Activated T-cell treated with anti-CD3 and anti-CD28 coated beads, Interleukin-2, amount 50 U/mL, for 24 hours (primary cell): ENCODE results near the gene ACSF2.

Experiments
- DNase-seq: peaks from one replicate; pipeline ENCODE4 v3.0.0-alpha.2; 2020
- H3K27ac Mint-ChIP-seq: 2 replicates; pipeline ENCODE4 v1.8.0; 2020; ENCODE audit warnings: mild to moderate bottlenecking, mixed read lengths
- H3K27me3 Mint-ChIP-seq: 2 replicates; pipeline ENCODE4 v1.8.0; 2020; ENCODE audit warnings: mixed read lengths
- H3K36me3 Mint-ChIP-seq: 2 replicates; pipeline ENCODE4 v1.8.0; 2020; ENCODE audit warnings: low read depth, mixed read lengths
- H3K4me1 Mint-ChIP-seq: 2 replicates; pipeline ENCODE4 v1.8.0; 2020; ENCODE audit warnings: low read depth, mixed read lengths
- H3K4me3 Mint-ChIP-seq: 2 replicates; pipeline ENCODE4 v1.8.0; 2020; ENCODE audit warnings: mild to moderate bottlenecking, moderate library complexity, mixed read lengths
- H3K9me3 Mint-ChIP-seq: 2 replicates; pipeline ENCODE4 v1.8.0; 2020; ENCODE audit warnings: mixed read lengths

The ACSF2 gene

DNA sequence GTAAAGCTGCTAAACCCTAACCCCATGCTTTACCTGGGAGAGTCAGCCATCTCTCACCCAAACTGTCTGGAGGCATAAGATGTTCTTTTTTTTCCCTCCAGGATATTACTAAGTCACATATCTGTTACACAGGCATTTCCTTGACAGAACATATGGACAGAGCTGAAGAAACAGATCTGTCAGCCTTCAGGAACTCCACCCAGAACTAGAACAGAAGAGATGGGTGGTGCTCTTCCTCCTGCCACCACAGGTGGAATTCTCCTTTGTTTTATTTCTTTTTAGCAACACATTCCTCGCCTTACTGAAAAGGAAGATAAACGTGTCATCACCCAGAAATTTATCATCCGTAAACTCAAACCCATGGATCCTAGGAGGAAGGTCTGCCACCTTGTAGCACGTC lies 91.0 kb downstream of the ACSF2 start:
- H3K27me3 Mint-ChIP-seq = peaks cover 4% of the 10 kb centered on the region
- no peak overlapping the region for H3K4me3 Mint-ChIP-seq
- no peak for DNase-seq
- H3K36me3 Mint-ChIP-seq = no peaks in the 10 kb centered on the region
- H3K27ac Mint-ChIP-seq = no peak overlapping the region
- H3K9me3 Mint-ChIP-seq = no peaks in the 10 kb centered on the region
- H3K4me1 Mint-ChIP-seq = peaks cover 3% of the 10 kb centered on the region

DNA sequence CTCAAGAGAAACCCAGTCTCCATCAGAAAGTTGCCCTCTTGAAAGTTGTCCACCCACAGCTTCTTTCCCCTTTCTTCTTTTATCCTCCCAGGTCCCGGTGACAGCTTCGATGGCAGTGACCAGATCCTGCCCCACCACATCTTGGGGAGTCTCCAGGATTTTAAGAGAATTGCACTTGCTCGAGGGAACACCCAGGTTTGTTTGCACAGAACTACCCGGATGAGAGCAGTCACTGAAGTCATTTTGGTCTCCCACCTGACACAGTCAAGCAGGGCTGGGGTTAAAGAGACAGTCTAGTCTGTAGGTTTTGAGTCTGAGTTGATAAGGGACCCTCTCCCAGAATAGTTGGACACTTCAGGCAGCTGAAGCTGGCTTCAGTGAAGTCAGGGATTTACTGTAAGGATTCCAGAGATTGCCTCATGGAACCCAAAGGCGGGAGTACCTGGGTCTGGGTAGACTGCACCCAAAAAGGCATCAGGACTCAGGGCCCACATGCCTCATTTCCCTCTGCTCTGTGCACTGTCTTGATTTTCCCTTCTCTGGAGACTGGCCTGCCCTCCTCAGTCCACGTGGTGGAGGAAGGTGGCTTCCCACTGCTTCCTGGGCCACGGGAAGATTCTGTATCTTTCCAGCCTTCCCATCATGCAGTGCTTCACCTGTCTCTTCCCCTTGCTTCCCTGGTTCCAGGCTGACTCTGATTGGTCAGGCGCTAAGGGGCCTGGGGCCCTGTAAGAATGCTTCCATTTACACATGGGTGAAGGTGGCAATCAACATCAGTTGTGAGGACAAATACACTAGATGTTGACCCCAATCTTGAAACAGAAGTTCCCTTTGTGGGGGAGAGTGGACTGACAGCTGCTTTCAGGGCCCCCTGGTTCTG lies 91.7 kb downstream of the ACSF2 start:
- Mint-ChIP-seq H3K4me1 (no peaks in the 10 kb centered on the region), H3K4me3 (no peak overlapping the region), H3K36me3 (no peaks in the 10 kb centered on the region), H3K27me3 (no peaks in the 10 kb centered on the region), H3K27ac (no peak overlapping the region), H3K9me3 (no peaks in the 10 kb centered on the region)
- no peak for DNase-seq

DNA sequence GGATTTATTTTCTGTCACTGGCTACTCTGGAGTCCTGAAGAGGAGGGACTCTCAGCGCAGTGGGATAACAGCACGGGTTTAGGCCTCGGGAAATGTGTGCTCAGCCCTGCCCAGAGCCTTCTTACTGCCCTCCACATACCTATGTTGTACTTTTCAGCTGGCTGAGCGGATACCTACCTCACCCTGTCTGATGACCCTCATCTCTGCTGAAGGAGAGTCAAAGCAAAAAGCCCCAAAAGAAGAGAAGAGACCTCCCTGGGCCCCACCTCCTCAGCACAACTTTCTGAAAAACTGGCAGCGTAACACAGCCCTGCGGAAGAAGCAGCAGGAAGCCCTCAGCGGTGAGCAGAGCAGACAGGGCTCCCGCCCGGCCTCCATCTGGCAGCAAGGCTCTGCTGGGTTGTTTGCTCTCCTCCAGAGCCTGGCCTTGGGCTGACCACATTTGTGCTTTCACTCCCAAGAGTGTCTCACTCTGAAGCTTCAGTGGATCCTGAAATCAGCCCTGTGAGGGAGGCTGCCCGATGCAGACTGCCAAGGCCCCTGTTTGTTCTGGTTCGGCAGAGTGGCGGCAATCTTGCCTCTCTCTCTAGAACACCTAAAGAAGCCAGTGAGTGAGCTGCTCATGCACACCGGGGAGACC lies 92.5 kb downstream of the ACSF2 start:
- H3K4me1 Mint-ChIP-seq = no peaks in the 10 kb centered on the region
- no peaks in the 10 kb centered on the region for H3K36me3 Mint-ChIP-seq
- H3K27ac Mint-ChIP-seq = no peak overlapping the region
- no peak overlapping the region for H3K4me3 Mint-ChIP-seq
- no peak for DNase-seq
- H3K9me3 Mint-ChIP-seq = no peaks in the 10 kb centered on the region
- no peaks in the 10 kb centered on the region for H3K27me3 Mint-ChIP-seq

DNA sequence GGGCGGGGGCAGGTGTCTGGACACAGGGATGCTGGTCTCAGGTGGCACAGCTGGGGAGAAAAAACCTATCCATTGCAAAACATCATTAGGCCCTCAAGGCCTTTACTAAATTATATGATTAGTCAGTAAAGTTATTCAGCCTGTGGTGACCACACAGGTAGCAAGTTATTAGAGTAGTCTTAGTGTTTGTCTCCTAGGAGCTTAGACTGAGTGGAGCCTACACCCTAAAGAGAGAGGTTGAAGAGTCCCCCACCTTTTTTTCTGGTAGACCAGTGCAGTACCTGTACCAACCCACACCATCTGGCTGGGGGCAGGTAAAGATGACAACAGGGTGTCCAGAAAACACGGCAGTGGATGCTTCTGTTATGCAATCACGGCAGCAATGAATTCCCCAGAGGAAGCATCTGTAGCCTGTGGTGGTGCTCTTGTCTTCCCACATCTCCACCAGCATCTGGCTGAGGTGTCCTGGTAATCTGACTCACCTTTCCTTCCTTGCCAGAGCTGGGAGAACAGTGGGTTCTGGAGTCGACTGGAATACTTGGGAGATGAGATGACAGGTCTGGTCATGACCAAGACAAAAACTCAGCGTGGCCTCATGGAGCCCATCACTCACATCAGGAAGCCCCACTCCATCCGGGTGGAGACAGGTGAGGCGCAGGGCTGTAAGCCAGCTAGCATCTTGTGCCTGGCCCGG lies 93.3 kb downstream of the ACSF2 start:
- Mint-ChIP-seq H3K9me3 (no peaks in the 10 kb centered on the region), H3K27ac (no peak overlapping the region), H3K4me3 (no peak overlapping the region), H3K36me3 (no peaks in the 10 kb centered on the region), H3K4me1 (no peaks in the 10 kb centered on the region), H3K27me3 (no peaks in the 10 kb centered on the region)
- DNase-seq = no peak

DNA sequence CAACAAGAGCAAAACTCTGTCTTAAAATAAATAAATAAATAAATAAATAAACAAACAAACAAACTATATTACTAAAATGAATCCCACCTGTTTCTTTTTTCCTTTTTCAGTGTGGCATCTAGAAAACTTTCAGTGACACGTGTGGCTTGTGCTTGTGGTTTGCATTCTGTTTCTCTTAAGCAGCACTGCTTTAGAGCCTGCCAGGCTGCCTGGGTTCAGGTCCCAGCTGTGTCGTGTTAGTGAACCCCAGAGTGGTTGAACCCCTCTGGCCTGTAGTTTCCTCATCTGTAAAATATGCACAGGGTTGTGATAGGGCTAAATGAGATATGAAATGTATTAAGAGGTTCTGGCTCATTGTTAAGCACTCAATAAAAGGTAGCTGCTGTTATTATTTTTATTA lies 94.5 kb downstream of the ACSF2 start:
- Mint-ChIP-seq H3K27ac (no peak overlapping the region), H3K4me3 (no peak overlapping the region), H3K9me3 (no peaks in the 10 kb centered on the region), H3K27me3 (no peaks in the 10 kb centered on the region), H3K36me3 (no peaks in the 10 kb centered on the region), H3K4me1 (no peaks in the 10 kb centered on the region)
- DNase-seq = no peak

DNA sequence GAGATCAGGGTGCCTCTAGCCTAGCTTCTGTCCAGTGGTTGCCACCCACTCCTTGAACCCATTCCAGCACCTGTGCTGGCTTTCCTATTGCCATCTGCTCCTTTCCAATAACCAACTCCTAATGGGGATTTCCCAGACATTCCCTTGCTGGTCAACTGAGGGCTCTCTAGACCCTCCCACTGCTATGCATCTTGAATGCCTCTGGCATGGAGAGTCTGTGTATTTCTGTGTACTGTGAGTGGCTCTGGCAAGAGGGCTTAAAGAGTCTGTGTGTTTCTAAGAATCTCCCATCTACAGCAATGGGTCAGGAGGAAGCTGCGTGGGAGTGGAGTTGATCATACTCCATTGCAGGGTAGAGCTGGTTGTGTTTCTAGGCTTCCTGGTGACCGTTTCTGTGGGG lies 95.5 kb downstream of the ACSF2 start:
- no peak overlapping the region for H3K27ac Mint-ChIP-seq
- H3K9me3 Mint-ChIP-seq = no peaks in the 10 kb centered on the region
- no peaks in the 10 kb centered on the region for H3K27me3 Mint-ChIP-seq
- H3K36me3 Mint-ChIP-seq = no peaks in the 10 kb centered on the region
- no peak overlapping the region for H3K4me3 Mint-ChIP-seq
- no peaks in the 10 kb centered on the region for H3K4me1 Mint-ChIP-seq
- no peak for DNase-seq

DNA sequence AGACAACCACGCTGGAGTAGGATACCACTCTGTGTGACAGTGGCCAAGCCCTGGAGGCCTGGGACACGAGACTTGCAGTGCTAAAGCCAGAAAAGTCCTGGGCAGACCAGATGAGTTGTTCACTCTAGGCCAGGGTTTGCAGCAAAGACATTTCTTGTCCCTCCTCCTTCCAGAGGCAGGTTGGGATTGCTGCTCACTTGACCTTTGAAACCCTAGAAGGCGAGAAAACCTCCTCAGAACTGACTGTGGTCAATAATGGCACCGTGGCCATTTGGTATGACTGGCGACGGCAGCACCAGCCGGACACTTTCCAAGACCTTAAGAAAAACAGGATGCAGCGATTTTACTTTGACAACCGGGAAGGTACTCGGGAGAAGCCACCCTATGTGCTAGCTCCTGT lies 96.7 kb downstream of the ACSF2 start:
- Mint-ChIP-seq H3K36me3 (no peaks in the 10 kb centered on the region), H3K27ac (no peak overlapping the region), H3K4me3 (no peak overlapping the region), H3K4me1 (no peaks in the 10 kb centered on the region), H3K9me3 (no peaks in the 10 kb centered on the region), H3K27me3 (no peaks in the 10 kb centered on the region)
- no peak for DNase-seq

DNA sequence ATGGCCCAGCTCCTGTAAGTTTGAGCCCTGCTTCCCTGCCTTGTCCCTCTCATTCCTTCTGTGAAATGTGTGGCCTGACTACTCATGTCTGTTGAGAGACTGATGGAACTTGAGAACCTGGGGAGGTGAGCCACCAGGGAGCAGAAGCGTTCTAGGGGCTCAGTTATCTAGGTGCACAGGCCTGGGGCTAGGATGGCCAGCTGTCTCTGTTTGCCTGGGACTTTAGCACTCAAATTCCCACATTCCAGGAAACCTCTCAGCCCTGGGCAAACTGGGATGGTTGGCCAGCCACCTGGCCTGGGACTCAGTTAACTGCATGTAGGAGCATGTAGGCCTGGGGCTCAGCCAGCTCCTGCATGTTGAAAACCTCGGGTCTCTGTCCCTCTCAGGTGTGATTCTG lies 97.2 kb downstream of the ACSF2 start:
- Mint-ChIP-seq H3K27me3 (no peaks in the 10 kb centered on the region), H3K27ac (no peak overlapping the region), H3K4me1 (no peaks in the 10 kb centered on the region), H3K9me3 (no peaks in the 10 kb centered on the region), H3K36me3 (no peaks in the 10 kb centered on the region), H3K4me3 (no peak overlapping the region)
- DNase-seq = no peak
